Measurements from ENCODE around the gene PIGQ. TPM values are rescaled to one million over a fixed set of nuclear protein-coding genes. Genes with fewer than 3 reads are reported as not detected.

The PIGQ gene
- total and polyA plus RNA-seq, 2 of the 13 experiments (the other 11 are each of a cell fraction or from before 2014, with no cell fraction given) = 7.7 to 19.7 TPM

DNA sequence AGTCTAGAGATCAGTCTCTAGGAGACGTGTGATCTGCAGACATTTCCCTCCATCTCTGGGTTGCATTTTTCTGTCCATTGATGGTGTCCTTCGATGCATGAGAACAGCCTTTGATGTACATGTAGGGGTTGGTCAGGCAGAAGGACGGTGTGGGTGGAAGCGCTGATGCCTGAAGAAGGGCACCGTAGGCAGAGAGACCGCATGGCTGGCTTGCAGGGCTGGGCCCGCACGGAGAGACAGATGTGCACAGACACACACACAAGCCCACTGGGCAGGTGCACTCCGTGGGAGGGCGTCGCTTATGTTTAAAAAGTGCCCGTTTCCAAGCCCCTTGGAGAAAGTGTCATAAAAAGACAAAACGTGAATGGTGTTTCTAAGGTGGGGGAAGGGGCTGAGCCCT, 45.4 kb downstream of the PIGQ start:
- ATAC-seq = no peak
- Histone ChIP-seq H3K4me3 (replicated peaks in 1 of 3; ENCODE audit: insufficient read depth in 1 of 3, low read depth in 2 of 3, low read length in 3 of 3) (no peak overlapping the region), H3K9ac (ENCODE audit: insufficient read depth, low read depth, low read length) (no peak overlapping the region), H4K20me1 (ENCODE audit: insufficient read depth, low read length) (no peaks in the 10 kb centered on the region), H3K36me3 (replicated peaks in 1 of 2; ENCODE audit: control insufficient read depth in 1 of 2, insufficient read depth in 2 of 2, low read length in 2 of 2) (peaks cover 1 to 9% of the 10 kb centered on the region in 2 experiments; a peak in 1 of 5 replicates), H3K27ac (ENCODE audit: extremely low read length, insufficient read depth, low read length) (no peak overlapping the region), H3K79me2 (ENCODE audit: insufficient read depth, low read length) (no peaks in the 10 kb centered on the region), H2AFZ (ENCODE audit: low read length) (no peak overlapping the region), H3K27me3 (ENCODE audit: control insufficient read depth in 1 of 2, insufficient read depth in 2 of 2, low read length in 2 of 2) (no peaks in the 10 kb centered on the region), H3K4me2 (ENCODE audit: low read depth, low read length) (no peak overlapping the region), H3K9me3 (ENCODE audit: low read length) (no peaks in the 10 kb centered on the region), H3K4me1 (ENCODE audit: insufficient read depth, low read length) (peaks cover 18% of the 10 kb centered on the region)
- no peak for FAIRE-seq
- WGBS (ENCODE audit: low lambda C conversion rate) = 99% methylated on average over 13 of the region's 13 CpGs
- no peak for DNase-seq (ENCODE audit: low spot score)
- in situ Hi-C loops (cut with HindIII; ENCODE audit: extremely low pct_ligation_motif_present, low pct_unique_long_range_greater_than_20kb) (no loop called here), intact Hi-C loops (cut with micrococcal nuclease; ENCODE audit: unreplicated experiment) (no loop called here)
- CTCF ChIA-PET (ENCODE audit: low intra/inter-chr PET ratio, low total read pairs) = no interaction called here
- POLR2A ChIA-PET = no interaction called here
- BruUV-seq (replicated peaks) = no TSS peak
- TF ChIP-seq ZBTB20 (CRISPR knock-in tag; IDR thresholded peaks at IDR 0.05; ENCODE audit: borderline replicate concordance, low read depth) (no peak), IKZF1 (IDR thresholded peaks at IDR 0.05) (no peak), HOXD1 (CRISPR knock-in tag; IDR thresholded peaks at IDR 0.05) (no peak), FOXM1 (CRISPR knock-in tag; IDR thresholded peaks at IDR 0.05) (no peak), EP300 (IDR thresholded peaks at IDR 0.05; ENCODE audit: low read depth in 2 of 2, low read length in 2 of 2) (no peak), EP300 (CRISPR knock-in tag; IDR thresholded peaks at IDR 0.05; ENCODE audit: borderline replicate concordance) (no peak), KAT8 (CRISPR knock-in tag; IDR thresholded peaks at IDR 0.05) (no peak)
- TF ChIP-seq, protein P1, sequence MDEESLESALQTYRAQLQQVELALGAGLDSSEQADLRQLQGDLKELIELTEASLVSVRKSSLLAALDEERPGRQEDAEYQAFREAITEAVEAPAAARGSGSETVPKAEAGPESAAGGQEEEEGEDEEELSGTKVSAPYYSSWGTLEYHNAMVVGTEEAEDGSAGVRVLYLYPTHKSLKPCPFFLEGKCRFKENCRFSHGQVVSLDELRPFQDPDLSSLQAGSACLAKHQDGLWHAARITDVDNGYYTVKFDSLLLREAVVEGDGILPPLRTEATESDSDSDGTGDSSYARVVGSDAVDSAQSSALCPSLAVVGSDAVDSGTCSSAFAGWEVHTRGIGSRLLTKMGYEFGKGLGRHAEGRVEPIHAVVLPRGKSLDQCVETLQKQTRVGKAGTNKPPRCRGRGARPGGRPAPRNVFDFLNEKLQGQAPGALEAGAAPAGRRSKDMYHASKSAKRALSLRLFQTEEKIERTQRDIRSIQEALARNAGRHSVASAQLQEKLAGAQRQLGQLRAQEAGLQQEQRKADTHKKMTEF (CRISPR knock-in tag; IDR thresholded peaks at IDR 0.05) = no peak
- TF ChIP-seq, protein P2, sequence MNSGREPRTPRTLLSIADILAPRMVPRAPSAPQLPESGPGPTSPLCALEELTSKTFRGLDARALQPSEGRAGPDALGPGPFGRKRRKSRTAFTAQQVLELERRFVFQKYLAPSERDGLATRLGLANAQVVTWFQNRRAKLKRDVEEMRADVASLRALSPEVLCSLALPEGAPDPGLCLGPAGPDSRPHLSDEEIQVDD (CRISPR knock-in tag; IDR thresholded peaks at IDR 0.05; ENCODE audit: borderline replicate concordance) = no peak
- TF ChIP-seq, protein P3, sequence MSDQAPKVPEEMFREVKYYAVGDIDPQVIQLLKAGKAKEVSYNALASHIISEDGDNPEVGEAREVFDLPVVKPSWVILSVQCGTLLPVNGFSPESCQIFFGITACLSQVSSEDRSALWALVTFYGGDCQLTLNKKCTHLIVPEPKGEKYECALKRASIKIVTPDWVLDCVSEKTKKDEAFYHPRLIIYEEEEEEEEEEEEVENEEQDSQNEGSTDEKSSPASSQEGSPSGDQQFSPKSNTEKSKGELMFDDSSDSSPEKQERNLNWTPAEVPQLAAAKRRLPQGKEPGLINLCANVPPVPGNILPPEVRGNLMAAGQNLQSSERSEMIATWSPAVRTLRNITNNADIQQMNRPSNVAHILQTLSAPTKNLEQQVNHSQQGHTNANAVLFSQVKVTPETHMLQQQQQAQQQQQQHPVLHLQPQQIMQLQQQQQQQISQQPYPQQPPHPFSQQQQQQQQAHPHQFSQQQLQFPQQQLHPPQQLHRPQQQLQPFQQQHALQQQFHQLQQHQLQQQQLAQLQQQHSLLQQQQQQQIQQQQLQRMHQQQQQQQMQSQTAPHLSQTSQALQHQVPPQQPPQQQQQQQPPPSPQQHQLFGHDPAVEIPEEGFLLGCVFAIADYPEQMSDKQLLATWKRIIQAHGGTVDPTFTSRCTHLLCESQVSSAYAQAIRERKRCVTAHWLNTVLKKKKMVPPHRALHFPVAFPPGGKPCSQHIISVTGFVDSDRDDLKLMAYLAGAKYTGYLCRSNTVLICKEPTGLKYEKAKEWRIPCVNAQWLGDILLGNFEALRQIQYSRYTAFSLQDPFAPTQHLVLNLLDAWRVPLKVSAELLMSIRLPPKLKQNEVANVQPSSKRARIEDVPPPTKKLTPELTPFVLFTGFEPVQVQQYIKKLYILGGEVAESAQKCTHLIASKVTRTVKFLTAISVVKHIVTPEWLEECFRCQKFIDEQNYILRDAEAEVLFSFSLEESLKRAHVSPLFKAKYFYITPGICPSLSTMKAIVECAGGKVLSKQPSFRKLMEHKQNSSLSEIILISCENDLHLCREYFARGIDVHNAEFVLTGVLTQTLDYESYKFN (CRISPR knock-in tag; conservative IDR thresholded peaks at IDR 0.05) = no peak
- TF ChIP-seq, protein P4, sequence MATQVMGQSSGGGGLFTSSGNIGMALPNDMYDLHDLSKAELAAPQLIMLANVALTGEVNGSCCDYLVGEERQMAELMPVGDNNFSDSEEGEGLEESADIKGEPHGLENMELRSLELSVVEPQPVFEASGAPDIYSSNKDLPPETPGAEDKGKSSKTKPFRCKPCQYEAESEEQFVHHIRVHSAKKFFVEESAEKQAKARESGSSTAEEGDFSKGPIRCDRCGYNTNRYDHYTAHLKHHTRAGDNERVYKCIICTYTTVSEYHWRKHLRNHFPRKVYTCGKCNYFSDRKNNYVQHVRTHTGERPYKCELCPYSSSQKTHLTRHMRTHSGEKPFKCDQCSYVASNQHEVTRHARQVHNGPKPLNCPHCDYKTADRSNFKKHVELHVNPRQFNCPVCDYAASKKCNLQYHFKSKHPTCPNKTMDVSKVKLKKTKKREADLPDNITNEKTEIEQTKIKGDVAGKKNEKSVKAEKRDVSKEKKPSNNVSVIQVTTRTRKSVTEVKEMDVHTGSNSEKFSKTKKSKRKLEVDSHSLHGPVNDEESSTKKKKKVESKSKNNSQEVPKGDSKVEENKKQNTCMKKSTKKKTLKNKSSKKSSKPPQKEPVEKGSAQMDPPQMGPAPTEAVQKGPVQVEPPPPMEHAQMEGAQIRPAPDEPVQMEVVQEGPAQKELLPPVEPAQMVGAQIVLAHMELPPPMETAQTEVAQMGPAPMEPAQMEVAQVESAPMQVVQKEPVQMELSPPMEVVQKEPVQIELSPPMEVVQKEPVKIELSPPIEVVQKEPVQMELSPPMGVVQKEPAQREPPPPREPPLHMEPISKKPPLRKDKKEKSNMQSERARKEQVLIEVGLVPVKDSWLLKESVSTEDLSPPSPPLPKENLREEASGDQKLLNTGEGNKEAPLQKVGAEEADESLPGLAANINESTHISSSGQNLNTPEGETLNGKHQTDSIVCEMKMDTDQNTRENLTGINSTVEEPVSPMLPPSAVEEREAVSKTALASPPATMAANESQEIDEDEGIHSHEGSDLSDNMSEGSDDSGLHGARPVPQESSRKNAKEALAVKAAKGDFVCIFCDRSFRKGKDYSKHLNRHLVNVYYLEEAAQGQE (IDR thresholded peaks at IDR 0.05; ENCODE audit: borderline replicate concordance in 1 of 2, low read depth in 1 of 2, low read length in 2 of 2) = no peak

Data from HepG2 (cell line).